ENCODE measurements around the gene PSPC1. TPM values are rescaled to one million over a fixed set of nuclear protein-coding genes. Genes with fewer than 3 reads are reported as not detected.

The PSPC1 gene
- total and polyA plus RNA-seq, 2 experiments from 2014 or later, result 29.2 to 78.4 TPM

- Histone ChIP-seq H3K27me3 (no peaks in the 10 kb centered on the region), H3K4me3 (no peak overlapping the region), H3K36me3 (peaks cover 30% of the 10 kb centered on the region), H3K9me3 (ENCODE audit: low read depth) (no peaks in the 10 kb centered on the region), H3K27ac (no peak overlapping the region), H3K4me1 (ENCODE audit: low read depth) (no peaks in the 10 kb centered on the region)
- TF ChIP-seq, protein P1, sequence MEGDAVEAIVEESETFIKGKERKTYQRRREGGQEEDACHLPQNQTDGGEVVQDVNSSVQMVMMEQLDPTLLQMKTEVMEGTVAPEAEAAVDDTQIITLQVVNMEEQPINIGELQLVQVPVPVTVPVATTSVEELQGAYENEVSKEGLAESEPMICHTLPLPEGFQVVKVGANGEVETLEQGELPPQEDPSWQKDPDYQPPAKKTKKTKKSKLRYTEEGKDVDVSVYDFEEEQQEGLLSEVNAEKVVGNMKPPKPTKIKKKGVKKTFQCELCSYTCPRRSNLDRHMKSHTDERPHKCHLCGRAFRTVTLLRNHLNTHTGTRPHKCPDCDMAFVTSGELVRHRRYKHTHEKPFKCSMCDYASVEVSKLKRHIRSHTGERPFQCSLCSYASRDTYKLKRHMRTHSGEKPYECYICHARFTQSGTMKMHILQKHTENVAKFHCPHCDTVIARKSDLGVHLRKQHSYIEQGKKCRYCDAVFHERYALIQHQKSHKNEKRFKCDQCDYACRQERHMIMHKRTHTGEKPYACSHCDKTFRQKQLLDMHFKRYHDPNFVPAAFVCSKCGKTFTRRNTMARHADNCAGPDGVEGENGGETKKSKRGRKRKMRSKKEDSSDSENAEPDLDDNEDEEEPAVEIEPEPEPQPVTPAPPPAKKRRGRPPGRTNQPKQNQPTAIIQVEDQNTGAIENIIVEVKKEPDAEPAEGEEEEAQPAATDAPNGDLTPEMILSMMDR (IDR thresholded peaks at IDR 0.05; ENCODE audit: low read depth, low read length), result no peak
- DNase-seq (ENCODE audit: low read depth in 1 of 2, low spot score in 1 of 2), result no peak
Measured at GRCh38 chr13:19767966-19768365, 14.8 kb downstream of the PSPC1 start.

GRCh38 chr13:19766591-19766990, 16.2 kb downstream of the PSPC1 start:
- TF ChIP-seq, protein P1 (IDR thresholded peaks at IDR 0.05; ENCODE audit: low read depth, low read length), result no peak
- DNase-seq (ENCODE audit: low read depth in 1 of 2, low spot score in 1 of 2), result no peak
- no peaks in the 10 kb centered on the region for H3K9me3 ChIP-seq (ENCODE audit: low read depth)
- peaks cover 21% of the 10 kb centered on the region for H3K36me3 ChIP-seq
- H3K4me1 ChIP-seq (ENCODE audit: low read depth), result no peaks in the 10 kb centered on the region
- no peaks in the 10 kb centered on the region for H3K27me3 ChIP-seq
- H3K27ac ChIP-seq, result no peak overlapping the region
- H3K4me3 ChIP-seq, result no peak overlapping the region

DNA sequence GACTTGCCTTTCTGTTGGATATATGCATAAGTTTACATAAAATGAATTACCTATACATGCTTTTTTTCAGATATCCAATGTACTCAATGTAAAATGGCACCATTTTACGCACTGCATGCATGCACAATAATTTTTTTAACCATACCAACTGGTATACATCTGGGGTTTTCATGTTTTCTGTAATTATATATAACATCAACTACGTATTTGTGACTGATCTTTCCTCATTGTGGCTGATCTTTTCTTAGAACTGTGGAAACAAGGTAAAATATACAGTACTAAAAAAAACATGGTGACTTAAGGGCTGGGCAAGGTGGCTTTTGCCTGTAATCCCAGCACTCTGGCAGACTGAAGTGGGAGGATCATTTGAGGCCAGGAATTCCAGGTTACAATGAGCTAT, 18.5 kb downstream of the PSPC1 start:
- H3K4me1 ChIP-seq (ENCODE audit: low read depth), result no peaks in the 10 kb centered on the region
- no peaks in the 10 kb centered on the region for H3K9me3 ChIP-seq (ENCODE audit: low read depth)
- H3K27me3 ChIP-seq, result no peaks in the 10 kb centered on the region
- DNase-seq (ENCODE audit: low read depth in 1 of 2, low spot score in 1 of 2), result no peak
- no peak overlapping the region for H3K4me3 ChIP-seq
- peaks cover 9% of the 10 kb centered on the region for H3K36me3 ChIP-seq
- H3K27ac ChIP-seq, result no peak overlapping the region
- TF ChIP-seq, protein P1 (IDR thresholded peaks at IDR 0.05; ENCODE audit: low read depth, low read length), result no peak

- H3K27ac ChIP-seq, result no peak overlapping the region
- H3K36me3 ChIP-seq, result peaks cover 15% of the 10 kb centered on the region
- TF ChIP-seq, protein P1 (IDR thresholded peaks at IDR 0.05; ENCODE audit: low read depth, low read length), result no peak
- no peaks in the 10 kb centered on the region for H3K9me3 ChIP-seq (ENCODE audit: low read depth)
- no peaks in the 10 kb centered on the region for H3K4me1 ChIP-seq (ENCODE audit: low read depth)
- no peak overlapping the region for H3K4me3 ChIP-seq
- H3K27me3 ChIP-seq, result no peaks in the 10 kb centered on the region
- DNase-seq (ENCODE audit: low read depth in 1 of 2, low spot score in 1 of 2), result no peak
Measured at GRCh38 chr13:19763618-19764017, 19.1 kb downstream of the PSPC1 start.

- Histone ChIP-seq H3K27ac (no peak overlapping the region), H3K4me3 (no peak overlapping the region)
Measured at GRCh38 chr13:19759669-19760068, 23.1 kb downstream of the PSPC1 start.

More at GRCh38 chr13:19759669-19760068, 23.1 kb downstream of the PSPC1 start:
- Histone ChIP-seq H3K36me3 (peaks cover 28% of the 10 kb centered on the region), H3K4me1 (ENCODE audit: low read depth) (no peaks in the 10 kb centered on the region), H3K27me3 (no peaks in the 10 kb centered on the region), H3K9me3 (ENCODE audit: low read depth) (no peaks in the 10 kb centered on the region)
- TF ChIP-seq, protein P1 (IDR thresholded peaks at IDR 0.05; ENCODE audit: low read depth, low read length), result no peak
- DNase-seq (ENCODE audit: low read depth in 1 of 2, low spot score in 1 of 2), result no peak
